PC-3 (cell line): ENCODE measurements around the gene PCDHB5. TPM values are rescaled to one million over a fixed set of nuclear protein-coding genes. Genes with fewer than 3 reads are reported as not detected.
"Not testable (repeated sequence)": the region's sequence is repeated elsewhere in the genome, so short reads cannot be mapped to it uniquely, and the experiment has no call there.

Source experiments
- ATAC-seq: fragments of 200-7000 bp; cut with Tn5 transposase; 2 replicates; pipeline ENCODE4 v1.9.1; 2020; ENCODE audit warnings: mild to moderate bottlenecking, moderate library complexity
- BruUV-seq: library from RNA; stranded (reverse); fragments of 400-500 nt; replicated peaks from 2 replicates; lab custom pipeline; 2021; lab: Mats Ljungman, UMichigan
- CTCF ChIA-PET: fragments of 300-600 bp; sonication (Branson Sonifier 250); formaldehyde crosslinking; loops from one replicate; lab custom pipeline; 2022; ENCODE audit warnings: antibody characterized with exemption; lab: Charles Lee
- POLR2A ChIA-PET: fragments of 300-600 bp; sonication (Branson Sonifier 250); formaldehyde crosslinking; loops from one replicate; lab custom pipeline; 2022; ENCODE audit warnings: antibody characterized with exemption; ENCODE audit not compliant: unreplicated experiment; lab: Charles Lee
- DNase-seq: peaks from one replicate; pipeline ENCODE4 v3.0.0-alpha.2; 2015
- H2AFZ ChIP-seq: fragments of 300-600 bp; sonication (generic); 2 replicates; pipeline ENCODE4 v1.6.0; 2016; ENCODE audit warnings: antibody characterized with exemption, low read length
- H3F3A ChIP-seq: fragments of 300-600 bp; sonication (generic); one replicate; pipeline ENCODE4 v1.6.0; 2017; ENCODE audit warnings: antibody characterized with exemption, low read length, control low read depth, mild to moderate bottlenecking; ENCODE audit not compliant: unreplicated experiment
- H3K27ac ChIP-seq: fragments of 300-600 bp; sonication (generic); 2 replicates; pipeline ENCODE4 v1.5.1; 2016; ENCODE audit warnings: mild to moderate bottlenecking, low read length
- H3K27me3 ChIP-seq: fragments of 300-600 bp; sonication (generic); 2 replicates; pipeline ENCODE4 v1.6.1; 2016; ENCODE audit warnings: low read length, mixed read lengths
- H3K36me3 ChIP-seq: fragments of 300-600 bp; sonication (generic); 2 replicates; pipeline ENCODE4 v1.6.1; 2016; ENCODE audit warnings: low read depth, mixed run types, low read length, mixed read lengths
- H3K4me1 ChIP-seq: fragments of 300-600 bp; sonication (generic); 2 replicates; pipeline ENCODE4 v1.5.1; 2016; ENCODE audit warnings: low read length; ENCODE audit not compliant: insufficient read depth
- H3K4me2 ChIP-seq: fragments of 300-600 bp; sonication (generic); 2 replicates; pipeline ENCODE4 v1.6.0; 2016; ENCODE audit warnings: low read length
- H3K4me3 ChIP-seq: fragments of 300-600 bp; sonication (generic); 2 replicates; pipeline ENCODE4 v1.5.1; 2016; ENCODE audit warnings: mild to moderate bottlenecking, low read length, mixed read lengths
- H3K79me2 ChIP-seq: fragments of 300-600 bp; sonication (generic); 2 replicates; pipeline ENCODE4 v1.6.1; 2017; ENCODE audit warnings: low read length, mixed read lengths
- H3K9ac ChIP-seq: fragments of 300-600 bp; sonication (generic); 2 replicates; pipeline ENCODE4 v1.6.0; 2016; ENCODE audit warnings: mild to moderate bottlenecking, low read length
- H3K9me2 ChIP-seq: fragments of 300-600 bp; sonication (generic); replicated peaks from 2 replicates; pipeline ENCODE4 v1.6.1; 2016; ENCODE audit warnings: mixed run types, low read length, mixed read lengths
- H3K9me3 ChIP-seq: fragments of 300-600 bp; sonication (generic); 2 replicates; pipeline ENCODE4 v1.6.1; 2016; ENCODE audit warnings: low read length, mixed read lengths
- H4K20me1 ChIP-seq: fragments of 300-600 bp; sonication (generic); 2 replicates; pipeline ENCODE4 v1.6.1; 2016; ENCODE audit warnings: low read length, mixed read lengths
- CTCF ChIP-seq: fragments of 300-600 bp; sonication (generic); conservative IDR thresholded peaks from 2 replicates; pipeline ENCODE4 v1.5.1; 2017; ENCODE audit warnings: antibody characterized with exemption, low read depth, mild to moderate bottlenecking, low read length
- EZH2 ChIP-seq: fragments of 300-600 bp; sonication (generic); IDR thresholded peaks from one replicate; pipeline ENCODE4 v1.6.1; 2017; ENCODE audit warnings: antibody characterized with exemption, mild to moderate bottlenecking, low read length; ENCODE audit not compliant: unreplicated experiment
- EZH2phosphoT487 ChIP-seq: fragments of 300-600 bp; sonication (generic); IDR thresholded peaks from 2 replicates; pipeline ENCODE4 v1.6.1; 2018; ENCODE audit warnings: mild to moderate bottlenecking, antibody characterized with exemption, low read length, borderline replicate concordance
- intact Hi-C: fragments of 100-400 bp; cut with micrococcal nuclease; formaldehyde crosslinking; loops from 2 replicates; pipeline ENCODE4 v1.9.0; 2023
- total RNA-seq: library from RNA; depleted of rRNA; stranded (reverse); fragments of >200 nt; gene quantifications from 2 replicates; pipeline ENCODE4 v1.2.3, GENCODE V29; 2014

The PCDHB5 gene
- total RNA-seq, 1 experiment from 2014 or later = 0.69 TPM

- intact Hi-C loops = no loop called here
- H3K9me3 ChIP-seq = peaks cover 12% of the 10 kb centered on the region
- no TSS peak for BruUV-seq
- no peaks in the 10 kb centered on the region for H3K4me1 ChIP-seq
- TF ChIP-seq CTCF = peak; percentile 45; the same call in 1 of the 2 replicates
- no peak for TF ChIP-seq EZH2phosphoT487
- no peak within 1 kb of the TSS for H3K27ac ChIP-seq
- no peaks in the 10 kb centered on the region for H3K79me2 ChIP-seq
- H3K36me3 ChIP-seq = no peaks in the 10 kb centered on the region
- H3K9ac ChIP-seq = no peak within 1 kb of the TSS
- no peaks in the 10 kb centered on the region for H3F3A ChIP-seq
- H3K27me3 ChIP-seq = no peaks in the 10 kb centered on the region
- no peaks in the 10 kb centered on the region for H4K20me1 ChIP-seq
- no peak within 1 kb of the TSS for H3K4me3 ChIP-seq
- H2AFZ ChIP-seq = no peak within 1 kb of the TSS
- no peak for ATAC-seq
- H3K4me2 ChIP-seq = no peak within 1 kb of the TSS
- no peaks in the 10 kb centered on the region for H3K9me2 ChIP-seq
- ChIA-PET CTCF (interaction anchor here (0.6 kb wide), 1 partner anchor 291 kb away, joined by 4 read pairs; no protein-coding TSS in a partner anchor), POLR2A (no interaction called here)
- DNase-seq = no peak
These were observed 37.6 kb downstream of the PCDHB5 start, which contains the start of gene PCDHB7 for GRCh38 chr5:141172381-141173204. TSS of gene PCDHB7 (plus strand) at chr5:141172644. CDS start at chr5:141172836, 192 bp downstream.

GRCh38 chr5:141174291-141175104 is 39.5 kb downstream of the PCDHB5 start:
- H3K27me3 ChIP-seq, DNase-seq, H3K4me1 ChIP-seq, H4K20me1 ChIP-seq, H3K9ac ChIP-seq, H3K9me2 ChIP-seq, POLR2A ChIA-PET, H3F3A ChIP-seq, CTCF ChIA-PET, H3K4me2 ChIP-seq, H3K4me3 ChIP-seq, H3K36me3 ChIP-seq, BruUV-seq, H3K79me2 ChIP-seq, intact Hi-C loops, ATAC-seq, H2AFZ ChIP-seq, H3K27ac ChIP-seq: not testable (repeated sequence)
- peaks cover 12% of the 10 kb centered on the region for H3K9me3 ChIP-seq

GRCh38 chr5:141175933-141176332 is 40.9 kb downstream of the PCDHB5 start:
- no peaks in the 10 kb centered on the region for H3F3A ChIP-seq
- TF ChIP-seq EZH2phosphoT487 (no peak), EZH2 (no peak)
- ChIA-PET POLR2A (no interaction called here), CTCF (no interaction called here)
- H2AFZ ChIP-seq = no peak overlapping the region
- no peak overlapping the region for H3K4me2 ChIP-seq
- no peaks in the 10 kb centered on the region for H3K27me3 ChIP-seq
- intact Hi-C loops = no loop called here
- H3K4me3 ChIP-seq = no peak overlapping the region
- no peak overlapping the region for H3K9ac ChIP-seq
- H3K9me3 ChIP-seq = peaks cover 12% of the 10 kb centered on the region
- BruUV-seq = no TSS peak
- H4K20me1 ChIP-seq = no peaks in the 10 kb centered on the region
- H3K4me1 ChIP-seq = no peaks in the 10 kb centered on the region
- DNase-seq (no peak), ATAC-seq (no peak)
- H3K36me3 ChIP-seq = no peaks in the 10 kb centered on the region
- no peaks in the 10 kb centered on the region for H3K9me2 ChIP-seq
- H3K79me2 ChIP-seq = no peaks in the 10 kb centered on the region
- H3K27ac ChIP-seq = no peak overlapping the region

GRCh38 chr5:141177577-141178191 is 42.7 kb downstream of the PCDHB5 start, which contains the start of gene PCDHB8:
TSS of gene PCDHB8 (plus strand) at chr5:141177790. CDS start at chr5:141178035, 245 bp downstream.
- intact Hi-C loops, H2AFZ ChIP-seq, H3K4me1 ChIP-seq, H3F3A ChIP-seq, H3K36me3 ChIP-seq, POLR2A ChIA-PET, H3K4me3 ChIP-seq, CTCF ChIA-PET, H3K27me3 ChIP-seq, H3K4me2 ChIP-seq, H4K20me1 ChIP-seq, H3K27ac ChIP-seq, H3K9me2 ChIP-seq, DNase-seq, H3K9ac ChIP-seq, H3K79me2 ChIP-seq: not testable (repeated sequence)
- BruUV-seq = TSS peak; percentile 49
- peaks cover 12% of the 10 kb centered on the region for H3K9me3 ChIP-seq
- ATAC-seq = peak; percentile 57

- H3K27ac ChIP-seq, ATAC-seq, intact Hi-C loops, H4K20me1 ChIP-seq, BruUV-seq, H3K9ac ChIP-seq, H3K4me1 ChIP-seq, H2AFZ ChIP-seq, POLR2A ChIA-PET, H3K4me2 ChIP-seq, H3K4me3 ChIP-seq, H3K79me2 ChIP-seq, H3F3A ChIP-seq, DNase-seq, H3K36me3 ChIP-seq, H3K9me2 ChIP-seq, CTCF ChIA-PET, H3K27me3 ChIP-seq: not testable (repeated sequence)
- peaks cover 12% of the 10 kb centered on the region for H3K9me3 ChIP-seq
These were observed 44.4 kb downstream of the PCDHB5 start for GRCh38 chr5:141179371-141179770.
